Hematopoietic multipotent progenitor cell treated with erythropoietin and hydrocortisone succinate and interleukin-3 and kit ligand, for 17 days (in vitro differentiated cells): ENCODE measurements around the gene COL4A2.
"Not testable (repeated sequence)": the region's sequence is repeated elsewhere in the genome, so short reads cannot be mapped to it uniquely, and the experiment has no call there.

Experiments used
- DNase-seq: peaks from one replicate; pipeline ENCODE4 v3.0.0-alpha.2; 2015; ENCODE audit warnings: low spot score

Gene COL4A2

DNA sequence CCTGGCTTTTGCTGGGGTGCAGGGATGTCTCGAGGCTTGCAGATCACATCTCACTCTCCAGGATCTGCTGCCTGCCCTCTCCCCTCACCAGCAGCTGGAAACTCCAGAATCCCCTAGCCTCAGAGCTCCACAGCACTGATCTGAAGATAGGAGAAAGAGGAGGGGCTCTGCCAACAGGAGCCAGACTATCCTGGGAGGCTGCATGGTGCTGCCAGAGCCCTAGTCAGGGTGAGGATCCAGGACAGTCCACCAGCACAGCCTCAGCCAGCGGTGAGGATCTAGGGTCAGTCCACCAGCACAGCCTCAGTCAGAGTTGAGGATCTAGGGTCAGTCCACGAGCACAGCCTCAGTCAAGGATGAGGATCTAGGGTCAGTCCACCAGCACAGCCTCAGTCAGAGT is 189.2 kb downstream of the COL4A2 start:
- no peak for DNase-seq

DNA sequence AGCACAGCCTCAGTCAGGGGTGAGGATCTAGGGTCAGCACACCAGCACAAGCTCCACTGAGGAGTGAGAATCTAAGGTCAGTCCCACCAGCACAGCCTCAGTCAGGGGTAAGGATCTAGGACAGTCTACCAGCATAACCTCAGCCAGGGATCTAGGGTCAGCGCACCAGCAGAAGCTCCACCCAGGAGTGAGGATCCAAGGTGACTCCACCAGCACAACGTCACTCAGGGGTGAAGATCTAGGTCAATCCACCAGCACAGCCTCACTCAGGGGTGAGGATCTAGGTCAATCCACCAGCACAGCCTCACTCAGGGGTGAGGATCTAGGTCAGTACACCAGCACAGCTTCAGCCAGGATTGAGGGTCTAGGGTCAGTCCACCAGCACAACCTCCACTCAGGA is 189.9 kb downstream of the COL4A2 start:
- DNase-seq, result no peak

DNA sequence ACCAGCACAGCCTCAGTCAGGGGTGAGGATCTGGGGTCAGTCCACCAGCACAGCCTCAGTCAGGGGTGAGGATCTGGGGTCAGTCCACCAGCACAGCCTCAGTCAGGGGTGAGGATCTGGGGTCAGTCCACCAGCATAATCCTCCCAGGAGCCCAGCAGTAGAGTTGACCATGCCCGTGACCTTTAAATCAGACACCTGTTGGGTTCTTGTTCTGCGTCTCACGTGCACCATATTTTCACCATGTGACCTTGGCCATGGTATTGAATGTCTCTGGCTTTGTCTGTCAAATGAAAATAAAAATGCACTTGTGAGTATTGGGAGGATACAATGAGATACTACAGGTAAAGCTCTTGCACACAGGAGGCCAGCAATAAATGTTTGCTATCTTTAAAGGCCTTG is 190.8 kb downstream of the COL4A2 start:
- not testable (repeated sequence) for DNase-seq

DNA sequence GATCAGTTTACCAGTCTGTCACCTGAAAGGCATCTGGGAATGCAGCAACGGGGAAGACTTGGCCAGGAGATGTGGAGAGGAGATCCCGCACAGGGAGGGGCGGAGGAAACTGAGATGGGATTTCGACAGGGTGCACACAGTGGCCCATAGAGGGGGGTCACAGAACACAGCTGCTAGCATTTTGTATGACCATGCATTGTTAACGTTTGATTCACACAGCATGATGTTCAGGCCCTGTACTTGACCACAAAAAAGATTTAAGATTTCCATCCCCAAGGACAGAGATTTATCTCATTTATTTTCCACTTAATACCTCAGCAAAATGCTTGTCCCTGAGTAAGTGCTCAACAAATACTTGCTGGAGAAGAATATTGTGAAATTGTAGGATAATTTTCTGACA is 191.2 kb downstream of the COL4A2 start:
- DNase-seq, result no peak

DNA sequence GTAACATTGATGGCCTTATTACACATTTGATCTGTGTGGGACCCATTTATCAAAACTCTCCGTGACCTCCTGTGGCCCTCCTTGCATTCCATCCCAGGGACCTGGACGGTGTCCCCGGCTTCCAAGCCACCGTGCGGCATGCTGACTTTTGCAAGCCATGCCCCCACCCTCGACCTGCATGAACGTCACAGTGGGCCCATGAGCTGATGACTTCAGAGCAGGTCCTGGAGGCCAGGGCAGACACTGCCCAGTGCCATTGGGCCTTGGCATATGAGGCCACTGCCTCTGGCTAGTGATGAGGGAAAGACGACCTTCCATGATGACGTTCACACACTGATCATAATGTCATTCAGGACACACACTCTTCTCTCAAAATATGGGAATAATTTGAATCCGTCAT is 191.7 kb downstream of the COL4A2 start:
- DNase-seq, result no peak

DNA sequence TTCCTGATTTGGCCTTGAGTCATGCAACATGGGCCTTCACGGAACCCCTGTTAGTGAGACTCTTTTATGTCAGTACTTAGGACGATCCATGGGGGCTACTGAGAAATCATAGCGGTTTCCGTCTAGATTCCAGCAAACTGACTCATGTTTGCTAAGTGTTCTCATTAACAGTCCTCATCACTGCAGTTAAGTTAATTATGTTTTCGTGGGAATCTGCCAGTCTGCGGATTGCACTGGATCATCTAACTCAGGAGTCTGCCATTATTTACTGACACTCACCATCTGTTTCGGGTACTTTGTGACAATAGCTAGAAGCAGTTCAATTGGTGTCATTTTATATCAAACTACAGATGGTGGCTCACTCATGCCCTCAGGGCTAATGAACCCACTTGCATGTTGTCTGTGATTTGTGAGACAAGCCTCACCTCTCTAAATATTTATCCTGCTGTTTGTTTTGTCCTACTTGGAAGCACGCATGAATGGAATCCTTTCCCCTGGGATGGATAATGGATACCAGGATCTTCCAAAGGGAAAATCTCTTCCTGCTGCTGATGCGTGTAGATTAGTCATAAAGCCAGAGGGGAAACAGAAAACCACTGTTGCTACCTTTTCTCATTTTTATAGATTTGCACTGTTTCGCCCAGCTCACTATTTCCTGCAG is 192.7 kb downstream of the COL4A2 start:
- DNase-seq, result no peak

DNA sequence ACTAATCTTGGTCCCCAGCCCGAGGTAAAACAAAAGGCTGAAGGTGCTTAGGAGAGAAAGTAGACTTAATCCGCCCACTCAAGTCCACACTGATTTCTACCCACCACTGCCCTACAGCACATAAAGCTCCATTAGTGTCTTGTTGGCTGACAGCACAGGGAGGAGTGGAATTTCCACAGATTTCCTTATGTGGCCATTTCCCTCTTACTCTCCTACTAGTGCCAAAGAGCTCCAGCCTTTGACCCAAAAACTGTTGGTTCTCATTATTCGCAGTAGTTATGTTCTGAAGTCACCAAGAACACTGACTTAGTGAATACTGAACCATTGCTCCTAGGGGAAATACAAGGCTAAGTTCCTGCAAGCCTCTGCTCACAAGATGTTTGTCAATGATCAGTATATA is 193.3 kb downstream of the COL4A2 start:
- no peak for DNase-seq

DNA sequence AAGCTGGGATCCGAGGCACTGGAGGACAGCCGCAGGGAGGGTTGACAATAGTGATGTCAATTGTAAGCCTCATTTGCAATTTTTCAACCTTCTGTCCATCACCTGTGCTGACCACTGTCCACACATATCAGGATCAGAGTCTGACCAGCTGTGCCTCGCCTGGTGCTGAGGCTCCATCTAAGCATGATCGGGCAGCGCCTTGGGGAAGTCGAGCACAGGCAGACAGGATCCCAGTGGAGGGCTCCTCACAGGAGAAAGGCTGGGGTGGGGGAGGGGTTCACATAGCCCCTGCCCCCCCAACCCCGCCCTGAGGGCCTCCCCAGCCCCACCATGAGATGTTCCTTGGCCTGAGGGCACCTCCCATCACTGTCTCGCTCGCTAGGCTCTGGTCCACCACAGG is 194.1 kb downstream of the COL4A2 start:
- no peak for DNase-seq

DNA sequence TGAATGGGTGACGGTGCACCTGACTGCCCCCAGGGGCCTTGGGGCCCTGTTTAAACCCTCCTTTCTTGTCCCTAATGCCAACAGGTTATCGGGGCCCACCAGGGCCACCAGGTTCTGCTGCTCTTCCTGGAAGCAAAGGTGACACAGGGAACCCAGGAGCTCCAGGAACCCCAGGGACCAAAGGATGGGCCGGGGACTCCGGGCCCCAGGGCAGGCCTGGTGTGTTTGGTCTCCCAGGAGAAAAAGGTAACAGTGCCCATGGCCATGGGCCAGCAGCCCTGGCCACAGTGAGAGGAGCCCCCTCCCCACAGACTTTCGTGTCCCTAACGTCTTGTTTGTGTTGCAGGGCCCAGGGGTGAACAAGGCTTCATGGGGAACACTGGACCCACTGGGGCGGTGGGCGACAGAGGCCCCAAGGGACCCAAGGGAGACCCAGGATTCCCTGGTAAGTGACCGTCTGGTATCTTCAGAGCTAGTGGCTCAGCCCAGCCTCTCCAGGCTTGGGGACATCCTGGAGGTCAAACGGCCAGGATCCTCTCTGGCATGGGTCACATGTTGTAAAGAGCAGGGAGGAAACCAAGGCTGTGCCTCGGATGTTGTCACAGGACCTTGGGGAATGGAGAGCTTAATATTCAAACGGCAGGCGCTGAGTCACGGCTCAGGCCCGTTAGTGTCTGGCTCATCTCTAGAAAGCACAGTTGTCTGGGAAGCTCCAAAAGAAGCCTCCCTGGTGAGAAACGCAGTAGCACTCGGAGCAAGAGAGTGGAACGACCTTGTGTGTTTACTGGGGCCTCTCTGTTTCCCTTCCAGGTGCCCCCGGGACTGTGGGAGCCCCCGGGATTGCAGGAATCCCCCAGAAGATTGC is 196.2 kb downstream of the COL4A2 start:
- no peak for DNase-seq

DNA sequence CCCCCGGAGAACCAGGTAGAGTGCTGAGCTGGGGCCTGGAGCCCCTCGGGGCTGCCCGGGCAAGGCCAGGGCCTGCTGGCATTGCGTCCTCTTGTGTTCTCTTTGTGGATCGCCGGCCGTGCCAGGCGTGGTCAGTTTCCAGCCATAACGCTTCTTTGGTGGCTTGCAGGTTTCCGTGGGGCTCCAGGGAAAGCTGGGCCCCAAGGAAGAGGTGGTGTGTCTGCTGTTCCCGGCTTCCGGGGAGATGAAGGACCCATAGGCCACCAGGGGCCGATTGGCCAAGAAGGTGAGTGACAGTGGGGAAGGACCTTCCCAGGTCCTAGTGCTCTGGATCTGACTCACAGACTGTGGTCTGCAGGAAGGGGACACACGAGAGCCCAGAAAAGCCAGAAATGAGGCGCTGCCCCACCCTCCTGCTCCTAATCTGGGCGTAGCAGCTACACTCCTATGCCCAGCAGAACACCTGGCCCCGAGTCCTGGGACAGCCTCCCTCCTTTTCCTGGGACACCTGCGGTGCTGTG is 197.0 kb downstream of the COL4A2 start:
- DNase-seq, result no peak

DNA sequence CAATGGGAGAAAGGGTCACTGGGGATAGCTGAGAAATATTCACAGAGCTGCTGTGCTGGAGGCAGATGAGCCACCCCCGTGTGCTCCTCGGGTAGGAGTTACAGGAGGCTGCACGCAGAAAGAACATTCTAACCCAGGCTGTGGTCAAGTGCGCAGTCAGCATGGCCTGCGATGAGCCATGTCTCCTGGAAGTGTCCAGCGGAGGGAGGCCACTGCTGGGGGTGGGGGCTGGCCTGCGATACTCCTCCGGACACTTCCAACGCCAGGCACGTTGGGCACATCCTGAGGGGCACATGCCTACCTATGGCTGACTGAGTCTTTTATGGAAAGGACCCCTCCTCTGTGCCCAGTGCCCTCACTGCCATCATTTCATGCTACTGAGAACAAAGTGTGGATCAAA is 198.5 kb downstream of the COL4A2 start:
- no peak for DNase-seq

DNA sequence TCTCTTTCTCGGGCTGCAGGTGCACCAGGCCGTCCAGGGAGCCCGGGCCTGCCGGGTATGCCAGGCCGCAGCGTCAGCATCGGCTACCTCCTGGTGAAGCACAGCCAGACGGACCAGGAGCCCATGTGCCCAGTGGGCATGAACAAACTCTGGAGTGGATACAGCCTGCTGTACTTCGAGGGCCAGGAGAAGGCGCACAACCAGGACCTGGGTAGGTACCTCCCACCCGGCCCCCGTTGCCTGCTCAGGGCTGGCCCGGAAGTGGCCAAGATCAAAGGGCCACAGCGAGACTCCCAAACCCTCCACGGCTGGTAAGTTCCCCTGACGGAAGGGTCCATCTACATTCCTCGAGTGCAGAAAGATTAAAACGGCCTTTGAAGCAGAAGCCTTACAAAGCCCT is 199.3 kb downstream of the COL4A2 start:
- DNase-seq, result no peak

DNA sequence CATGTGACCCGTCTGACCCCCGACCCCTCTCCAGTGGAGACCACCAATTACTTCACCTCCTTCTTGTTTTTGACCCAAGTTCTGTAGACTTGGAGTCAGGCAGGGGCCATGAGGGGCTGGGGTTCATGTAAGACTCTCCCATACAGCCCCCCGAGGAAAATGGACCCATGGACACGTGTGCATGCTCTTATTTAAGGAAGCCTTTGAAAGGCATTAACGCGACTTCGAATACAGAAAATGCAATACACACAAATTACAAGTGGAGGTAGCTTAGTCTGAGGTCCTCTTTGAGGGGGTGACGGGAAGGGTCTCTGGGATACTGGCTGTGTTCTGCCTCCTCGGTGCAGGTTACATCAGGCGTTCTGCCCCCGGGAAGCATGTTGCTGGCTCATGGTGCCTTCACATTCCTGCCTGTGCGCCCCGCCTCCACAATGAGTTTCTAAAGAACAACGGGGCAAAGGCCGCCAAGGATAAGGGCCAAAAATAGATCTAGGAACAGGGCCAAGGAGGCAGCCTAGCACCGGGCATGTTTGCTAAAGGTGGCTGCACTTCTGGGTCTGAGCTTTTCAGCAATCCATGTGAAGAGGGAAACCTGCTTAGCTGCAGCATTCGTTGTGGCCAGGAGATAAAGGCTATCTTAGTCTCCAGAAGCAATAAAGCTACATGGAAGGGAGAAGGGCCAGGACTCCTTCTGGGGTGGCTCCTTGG is 199.9 kb downstream of the COL4A2 start:
- DNase-seq, result no peak

DNA sequence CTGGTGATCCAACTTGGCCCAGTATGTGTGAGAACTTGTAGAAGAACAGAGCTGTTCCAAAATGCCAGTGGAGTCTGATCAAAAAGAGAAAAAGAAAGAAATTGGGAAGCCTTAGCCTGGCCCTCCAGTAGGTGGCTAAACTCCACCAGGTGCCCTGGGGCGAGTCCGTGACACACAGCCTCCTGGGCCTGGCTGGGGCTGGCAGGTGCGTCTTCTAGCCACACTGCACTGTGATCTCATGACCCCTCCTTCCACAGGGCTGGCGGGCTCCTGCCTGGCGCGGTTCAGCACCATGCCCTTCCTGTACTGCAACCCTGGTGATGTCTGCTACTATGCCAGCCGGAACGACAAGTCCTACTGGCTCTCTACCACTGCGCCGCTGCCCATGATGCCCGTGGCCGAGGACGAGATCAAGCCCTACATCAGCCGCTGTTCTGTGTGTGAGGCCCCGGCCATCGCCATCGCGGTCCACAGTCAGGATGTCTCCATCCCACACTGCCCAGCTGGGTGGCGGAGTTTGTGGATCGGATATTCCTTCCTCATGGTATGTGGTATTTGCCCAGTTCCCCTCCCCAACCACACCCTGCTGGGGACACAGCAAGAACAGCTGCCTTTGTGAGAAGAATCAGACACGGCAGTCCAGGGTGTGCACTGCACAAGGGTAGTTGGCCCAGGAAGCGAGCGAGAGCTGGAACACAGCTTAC is 200.7 kb downstream of the COL4A2 start:
- no peak for DNase-seq

DNA sequence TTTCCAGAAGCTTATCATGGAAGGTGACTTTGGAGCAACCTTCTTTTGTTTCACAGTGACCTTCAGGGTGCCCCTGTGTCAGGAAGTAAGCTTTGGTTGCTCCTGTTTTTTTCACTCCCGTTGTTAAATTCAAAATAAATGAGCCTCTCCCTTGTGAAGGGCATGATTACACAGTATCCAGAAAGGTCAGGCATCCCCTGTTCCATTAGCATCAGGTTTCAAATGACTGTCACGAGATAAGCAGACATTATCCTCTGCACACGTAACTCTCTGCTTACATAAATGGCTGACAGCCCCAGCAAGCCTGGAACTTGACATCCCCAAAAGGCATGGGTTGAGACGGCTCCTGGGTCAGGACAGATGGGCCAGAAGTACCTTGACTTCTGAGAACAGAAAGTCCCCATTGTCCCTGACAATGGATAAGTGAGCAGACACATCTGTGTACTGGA is 202.4 kb downstream of the COL4A2 start:
- DNase-seq, result no peak

DNA sequence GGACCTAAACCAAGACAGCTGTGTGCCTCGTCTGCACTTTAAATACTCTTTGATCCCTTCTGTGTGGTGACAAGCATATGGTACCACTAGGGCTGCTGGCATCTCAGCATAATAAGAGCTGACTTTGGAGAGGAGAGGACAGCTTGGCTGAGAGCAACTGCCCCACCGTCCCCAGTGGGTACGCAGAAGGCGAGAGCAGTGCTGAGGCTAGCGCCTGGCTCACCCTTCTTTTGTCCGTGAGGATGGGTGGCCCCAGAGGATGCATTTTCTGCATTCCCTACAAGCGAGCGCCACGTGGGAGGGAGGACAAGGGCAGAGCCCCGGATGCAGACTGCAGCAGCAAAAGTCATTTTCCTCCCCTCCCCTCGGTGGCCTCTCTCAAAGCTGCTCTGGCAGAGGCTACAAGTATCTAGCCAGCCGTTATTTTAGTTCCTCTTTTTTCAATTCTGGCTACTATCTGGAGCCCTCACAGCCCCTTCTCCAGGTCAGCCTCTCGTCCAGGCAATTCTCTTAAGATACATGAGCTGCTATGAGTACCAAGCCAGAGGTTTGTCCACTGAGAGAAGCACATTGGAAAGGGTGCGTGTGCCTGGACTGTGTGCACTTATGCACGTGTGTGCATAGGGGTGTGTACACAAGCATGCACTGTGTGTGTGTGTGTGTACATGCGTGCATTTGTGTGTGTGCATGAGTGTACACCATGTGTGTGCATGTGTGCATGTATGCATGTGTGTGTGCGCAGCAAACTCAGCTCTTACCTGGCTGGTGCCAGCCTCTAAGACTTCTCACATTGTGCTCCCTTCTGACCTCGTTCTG is 203.1 kb downstream of the COL4A2 start:
- no peak for DNase-seq

DNA sequence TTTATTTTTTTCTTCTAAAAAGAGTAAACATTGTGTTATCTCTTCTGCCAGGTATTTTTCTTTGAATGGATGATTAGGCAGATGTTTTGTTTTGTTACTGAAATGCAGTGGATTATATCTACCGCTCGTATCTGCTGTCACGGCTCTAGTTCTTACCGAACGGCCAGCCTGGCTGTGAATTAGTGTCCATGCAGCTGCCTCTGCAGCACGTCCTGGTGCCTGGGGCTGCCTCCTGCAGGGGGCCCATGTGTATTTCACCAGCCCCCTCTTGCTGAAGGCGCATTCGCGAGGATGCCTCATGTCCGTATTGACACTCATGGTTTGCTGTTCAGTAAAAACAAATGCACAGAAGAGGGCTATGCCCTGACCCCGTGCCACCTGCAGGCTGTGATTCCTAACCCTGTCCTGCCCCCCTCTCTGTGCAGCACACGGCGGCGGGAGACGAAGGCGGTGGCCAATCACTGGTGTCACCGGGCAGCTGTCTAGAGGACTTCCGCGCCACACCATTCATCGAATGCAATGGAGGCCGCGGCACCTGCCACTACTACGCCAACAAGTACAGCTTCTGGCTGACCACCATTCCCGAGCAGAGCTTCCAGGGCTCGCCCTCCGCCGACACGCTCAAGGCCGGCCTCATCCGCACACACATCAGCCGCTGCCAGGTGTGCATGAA is 204.6 kb downstream of the COL4A2 start:
- no peak for DNase-seq

DNA sequence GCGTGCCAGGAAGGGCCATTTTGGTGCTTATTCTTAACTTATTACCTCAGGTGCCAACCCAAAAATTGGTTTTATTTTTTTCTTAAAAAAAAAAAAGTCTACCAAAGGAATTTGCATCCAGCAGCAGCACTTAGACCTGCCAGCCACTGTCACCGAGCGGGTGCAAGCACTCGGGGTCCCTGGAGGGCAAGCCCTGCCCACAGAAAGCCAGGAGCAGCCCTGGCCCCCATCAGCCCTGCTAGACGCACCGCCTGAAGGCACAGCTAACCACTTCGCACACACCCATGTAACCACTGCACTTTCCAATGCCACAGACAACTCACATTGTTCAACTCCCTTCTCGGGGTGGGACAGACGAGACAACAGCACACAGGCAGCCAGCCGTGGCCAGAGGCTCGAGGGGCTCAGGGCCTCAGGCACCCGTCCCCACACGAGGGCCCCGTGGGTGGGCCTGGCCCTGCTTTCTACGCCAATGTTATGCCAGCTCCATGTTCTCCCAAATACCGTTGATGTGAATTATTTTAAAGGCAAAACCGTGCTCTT is 205.2 kb downstream of the COL4A2 start:
- DNase-seq, result no peak

DNA sequence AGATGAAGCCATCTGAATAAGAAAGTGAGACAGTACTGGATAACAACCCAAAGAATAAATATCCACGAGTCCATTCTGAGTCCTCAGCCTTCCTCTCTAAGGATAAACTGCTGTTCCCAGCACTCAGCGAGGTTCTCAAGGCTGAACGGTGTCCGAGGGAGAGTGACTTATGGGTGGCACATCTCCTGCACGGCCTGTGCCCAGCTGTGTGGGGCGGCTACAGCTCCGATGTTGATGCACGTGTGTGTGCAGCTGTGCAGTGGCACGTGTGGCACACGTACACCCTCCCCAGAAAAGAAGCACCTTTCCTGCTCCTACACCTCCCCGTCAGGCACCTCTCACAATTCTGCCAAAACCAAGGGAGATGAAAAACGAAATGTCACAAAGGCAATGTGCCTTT is 209.4 kb downstream of the COL4A2 start:
- DNase-seq, result no peak

DNA sequence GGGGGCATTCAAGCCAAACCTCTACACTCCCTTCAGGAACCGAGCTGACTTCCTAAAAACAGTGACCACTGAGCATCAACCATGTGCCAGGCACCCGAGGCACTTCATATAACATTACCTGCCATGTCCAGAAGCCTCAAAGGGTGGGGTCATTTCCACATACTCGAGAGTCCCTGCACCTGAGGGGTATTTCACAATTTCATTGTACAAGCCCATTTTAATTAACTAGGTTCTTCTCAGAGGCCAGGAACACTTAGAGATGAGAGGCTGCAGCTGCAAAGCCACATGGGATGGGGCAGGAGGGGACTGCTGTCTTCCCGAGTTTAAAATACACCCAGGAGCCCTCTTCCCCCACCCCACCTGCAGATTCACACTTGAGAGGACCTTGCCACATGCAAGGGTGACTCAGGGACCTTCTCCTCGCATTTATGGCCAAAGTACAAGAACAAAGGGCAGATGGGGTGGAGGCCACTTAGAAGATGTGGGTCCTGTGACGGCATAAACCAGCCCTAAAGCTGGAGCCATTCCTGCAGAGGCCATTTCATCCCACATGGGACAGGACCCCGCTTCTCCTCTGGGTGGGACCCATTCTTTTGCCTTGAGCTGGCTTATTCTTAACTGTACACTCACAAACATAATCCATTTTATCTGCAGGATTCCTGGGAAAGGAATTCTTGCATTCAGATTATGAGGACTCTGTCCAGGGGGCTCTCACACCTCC is 210.6 kb downstream of the COL4A2 start:
- no peak for DNase-seq
